Common myeloid progenitor, CD34-positive (primary cell): Measurements from ENCODE around the gene RBM26. TPM values are rescaled to one million over a fixed set of nuclear protein-coding genes. Genes with fewer than 3 reads are reported as not detected.

Experiments
- CTCF ChIA-PET: fragments of 350-600 bp; sonication (Branson Sonifier 250); formaldehyde crosslinking; loops from one replicate; lab custom pipeline; 2021; ENCODE audit warnings: antibody characterized with exemption; lab: Charles Lee
- POLR2A ChIA-PET: fragments of 350-600 bp; sonication (Branson Sonifier 250); formaldehyde crosslinking; loops from one replicate; lab custom pipeline; 2021; ENCODE audit warnings: antibody characterized with exemption; lab: Charles Lee
- DNase-seq, 3 donors: peaks; one replicate each; pipeline versions ENCODE4 v3.0.0 to v3.0.0-alpha.2; 2013
- H3K27ac ChIP-seq, 2 experiments: 1 replicate in 1 of 2; 2 replicates in 1 of 2; pipeline ENCODE4 v1.7.0; 2013; ENCODE audit warnings: inconsistent platforms in 2 of 2, low read length in 2 of 2, mild to moderate bottlenecking in 2 of 2, low read depth in 1 of 2, moderate library complexity in 1 of 2; ENCODE audit not compliant: severe bottlenecking in 2 of 2, insufficient read depth in 1 of 2, poor library complexity in 1 of 2
- H3K27me3 ChIP-seq, 5 experiments: replicated peaks in 2 of 5; 1 replicate in 3 of 5; 2 replicates in 2 of 5; pipeline versions ENCODE4 v1.6.1 to v1.7.0; 2013; ENCODE audit warnings: low read length in 4 of 5, mild to moderate bottlenecking in 2 of 5, moderate library complexity in 2 of 5, inconsistent platforms in 1 of 5; ENCODE audit not compliant: insufficient read depth in 5 of 5, control insufficient read depth in 4 of 5
- H3K36me3 ChIP-seq, 4 experiments: 1 replicate in 2 of 4; 2 replicates in 2 of 4; pipeline versions ENCODE4 v1.6.1 to v1.7.0; 2013; ENCODE audit warnings: low read length in 3 of 4, control low read depth in 1 of 4, mild to moderate bottlenecking in 1 of 4; ENCODE audit not compliant: control insufficient read depth in 4 of 4, insufficient read depth in 4 of 4
- H3K4me1 ChIP-seq, 4 experiments: 1 replicate in 3 of 4; 2 replicates in 1 of 4; pipeline versions ENCODE4 v1.6.1 to v1.7.1; 2013; ENCODE audit warnings: low read length in 3 of 4, mild to moderate bottlenecking in 3 of 4, control low read depth in 1 of 4, inconsistent platforms in 1 of 4, moderate library complexity in 1 of 4; ENCODE audit not compliant: control insufficient read depth in 4 of 4, insufficient read depth in 4 of 4; ENCODE audit errors: control extremely low read depth in 1 of 4
- H3K4me3 ChIP-seq, 7 experiments: 1 replicate in 4 of 7; 2 replicates in 3 of 7; pipeline versions ENCODE4 v1.5.1 to v1.7.0; 2013; ENCODE audit warnings: mild to moderate bottlenecking in 7 of 7, low read length in 6 of 7, moderate library complexity in 6 of 7, inconsistent platforms in 2 of 7, low read depth in 2 of 7, control low read depth in 1 of 7; ENCODE audit not compliant: insufficient read depth in 4 of 7, control insufficient read depth in 1 of 7; ENCODE audit errors: extremely low read depth in 1 of 7
- H3K9me3 ChIP-seq, 5 experiments: 1 replicate in 4 of 5; 2 replicates in 1 of 5; pipeline versions ENCODE4 v1.6.1 to v1.7.1; 2013; ENCODE audit warnings: low read length in 4 of 5, mild to moderate bottlenecking in 2 of 5, inconsistent platforms in 1 of 5, low read depth in 1 of 5, moderate library complexity in 1 of 5; ENCODE audit not compliant: control insufficient read depth in 4 of 5, insufficient read depth in 2 of 5; ENCODE audit errors: control extremely low read depth in 1 of 5
- WGBS: methylation state at CpG from one replicate; pipeline ENCODE4 v1.1.5; 2013; ENCODE audit not compliant: insufficient coverage; 5-methylcytosine and 5-hydroxymethylcytosine counted together
- polyA plus RNA-seq: library from polyadenylated mRNA; unstranded; fragments of 120-200 nt; gene quantifications from one replicate; pipeline ENCODE4 v1.2.1, GENCODE V29; 2013

Gene RBM26
- 72.3 TPM for polyA plus RNA-seq

DNA sequence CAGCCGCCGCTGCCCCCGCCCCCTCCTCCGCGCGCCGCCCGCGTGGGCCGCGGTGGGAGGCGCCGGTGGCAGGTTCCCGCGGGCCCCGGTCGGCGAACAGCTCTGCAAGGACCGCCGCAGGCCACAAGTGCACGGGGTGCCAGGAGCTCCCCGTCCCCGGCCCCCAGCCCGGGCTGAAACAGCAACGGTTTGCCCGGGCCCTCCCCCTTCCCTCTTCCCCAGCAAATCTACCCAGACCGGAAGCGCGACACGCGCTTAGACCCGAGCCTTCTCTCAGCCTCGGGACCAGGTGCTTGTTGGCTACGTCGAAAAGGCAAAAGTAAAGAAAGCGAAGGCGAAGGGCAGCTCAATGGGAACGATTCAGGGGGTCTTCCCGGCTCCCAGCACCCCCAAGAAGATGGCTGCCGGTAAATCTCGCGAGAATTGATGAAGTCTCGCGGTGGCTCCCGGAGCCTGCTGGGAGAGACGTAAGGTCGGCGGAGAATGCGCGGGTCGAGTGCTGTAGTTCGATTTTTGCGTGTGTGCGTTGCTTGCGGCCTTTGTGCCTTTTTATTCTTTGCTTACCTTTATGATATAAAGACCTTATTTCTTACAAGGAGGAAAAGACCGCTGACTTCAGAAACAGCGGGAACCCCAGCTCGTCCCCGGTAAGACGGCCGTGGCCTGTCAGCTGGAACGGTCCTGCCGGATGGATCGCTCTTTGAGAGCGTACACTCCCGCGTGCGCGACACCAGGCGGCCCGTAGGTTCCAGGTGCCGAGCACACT is at the start of gene RBM26:
Gene RBM26 (minus strand): TSS at position 425 of the 766 bp plus-strand sequence. CDS start 481 bp downstream, outside the sequence.
- H3K4me1 ChIP-seq = peaks cover 32 to 49% (median 38%) of the 10 kb centered on the region in 4 experiments
- peaks cover 0 to 3% (median 0%) of the 10 kb centered on the region in 4 experiments for H3K36me3 ChIP-seq
- no peaks in the 10 kb centered on the region for H3K9me3 ChIP-seq
- no peaks in the 10 kb centered on the region for H3K27me3 ChIP-seq
- H3K4me3 ChIP-seq = peak within 1 kb of the TSS; percentile 84 to 99 (median 94)
- WGBS = under 1% methylated on average over 60 of the region's 72 CpGs
- ChIA-PET CTCF (interaction anchor here (1.1 to 2.2 kb wide), 5 partner anchors 12 to 77 kb away, joined by 3 to 9 read pairs (median 3); no protein-coding TSS in a partner anchor), POLR2A (interaction anchor here (0.6 to 1.5 kb wide), 2 partner anchors 13 to 89 kb away, joined by 4 to 6 read pairs; no protein-coding TSS in a partner anchor)
- DNase-seq = peak; percentile 96 to 98 (median 96)
- H3K27ac ChIP-seq = peak within 1 kb of the TSS; percentile 97 to 99

GRCh38 chr13:79455331-79455730 is 49.3 kb upstream of the RBM26 start:
- H3K36me3 ChIP-seq = no peaks in the 10 kb centered on the region
- WGBS = 96% methylated on average over 7 of the region's 7 CpGs
- peaks cover 0 to 7% (median 0%) of the 10 kb centered on the region in 5 experiments for H3K27me3 ChIP-seq
- H3K9me3 ChIP-seq = no peaks in the 10 kb centered on the region
- no peak overlapping the region for H3K27ac ChIP-seq
- POLR2A ChIA-PET = no interaction called here
- CTCF ChIA-PET = interaction anchor here (0.5 kb wide), 1 partner anchor 1064 kb away, joined by 3 read pairs; no protein-coding TSS in a partner anchor
- peaks cover 0 to 11% (median 0%) of the 10 kb centered on the region in 4 experiments for H3K4me1 ChIP-seq
- DNase-seq = no peak
- no peak overlapping the region for H3K4me3 ChIP-seq

DNA sequence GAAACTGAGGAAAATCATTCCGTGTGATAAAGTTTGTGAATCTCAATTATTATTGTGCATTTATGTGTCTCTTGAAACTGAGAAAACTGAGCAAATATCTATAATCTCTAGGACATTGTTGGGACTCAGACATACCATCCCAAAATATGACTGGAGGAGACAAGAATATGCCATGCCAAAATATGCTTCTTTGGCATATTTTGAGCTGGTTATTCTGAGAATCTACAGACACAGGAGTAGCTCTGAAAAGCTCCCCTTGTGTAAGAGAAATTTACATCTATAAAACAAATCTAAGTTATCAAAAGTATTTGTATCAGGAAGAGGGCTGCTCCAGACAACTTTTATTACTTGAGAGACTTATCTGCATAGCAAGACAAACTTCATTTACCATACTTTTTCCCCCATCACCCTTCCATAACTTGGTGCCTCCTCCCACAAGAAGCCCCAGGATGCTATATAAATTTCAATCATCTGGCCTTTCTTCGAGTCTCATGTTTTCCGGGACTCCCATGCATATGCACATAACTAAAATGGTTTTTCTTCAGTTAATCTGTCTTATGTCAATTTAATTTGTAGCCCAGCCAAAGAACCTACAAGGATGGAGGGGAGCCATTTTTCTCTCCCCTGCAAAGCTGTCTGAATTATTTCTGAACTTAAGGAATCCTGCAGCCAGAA is 46.3 kb upstream of the RBM26 start:
- ChIA-PET POLR2A (no interaction called here), CTCF (no interaction called here)
- no CpG with 5 or more reads among the region's 3 CpGs for WGBS
- no peak overlapping the region for H3K4me3 ChIP-seq
- H3K9me3 ChIP-seq = no peaks in the 10 kb centered on the region
- no peak for DNase-seq
- no peak overlapping the region for H3K27ac ChIP-seq
- H3K4me1 ChIP-seq = peaks cover 0 to 11% (median under 1%) of the 10 kb centered on the region in 4 experiments
- peaks cover 0 to 5% (median 0%) of the 10 kb centered on the region in 5 experiments for H3K27me3 ChIP-seq
- no peaks in the 10 kb centered on the region for H3K36me3 ChIP-seq

DNA sequence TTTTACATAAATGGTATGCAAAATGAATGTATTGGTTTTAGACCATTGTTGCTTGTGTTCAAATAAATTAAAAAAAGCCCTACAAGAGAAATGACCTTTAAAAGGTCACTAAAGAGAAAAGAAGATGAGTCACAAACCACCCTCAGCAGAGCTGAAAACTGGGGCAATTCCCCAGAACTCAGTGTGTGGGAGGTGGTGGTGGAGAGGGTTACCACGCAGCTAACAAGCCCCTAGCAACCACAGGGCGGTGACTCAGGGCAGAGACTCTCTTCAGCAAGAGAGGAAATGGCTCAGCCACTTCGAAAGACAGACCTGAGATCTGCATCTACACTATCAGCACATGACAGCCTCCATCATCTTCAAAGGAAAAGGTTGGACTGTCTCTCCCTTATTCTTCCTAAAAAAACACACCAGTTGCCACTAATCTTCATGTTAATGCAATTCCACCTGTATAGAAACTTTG is 45.5 kb upstream of the RBM26 start:
- peaks cover 0 to 11% (median under 1%) of the 10 kb centered on the region in 4 experiments for H3K4me1 ChIP-seq
- H3K4me3 ChIP-seq = no peak overlapping the region
- H3K27ac ChIP-seq = no peak overlapping the region
- H3K27me3 ChIP-seq = peaks cover 0 to 5% (median 0%) of the 10 kb centered on the region in 5 experiments
- no peaks in the 10 kb centered on the region for H3K9me3 ChIP-seq
- ChIA-PET POLR2A (no interaction called here), CTCF (no interaction called here)
- no peaks in the 10 kb centered on the region for H3K36me3 ChIP-seq
- peak; percentile 39 to 82 (median 79) for DNase-seq
- 53% methylated on average over 2 of the region's 3 CpGs for WGBS

- H3K4me3 ChIP-seq = no peak overlapping the region
- no peak overlapping the region for H3K27ac ChIP-seq
- H3K4me1 ChIP-seq = peaks cover 0 to 11% (median under 1%) of the 10 kb centered on the region in 4 experiments
- no peaks in the 10 kb centered on the region for H3K9me3 ChIP-seq
- ChIA-PET POLR2A (no interaction called here), CTCF (no interaction called here)
- peaks cover 0 to 5% (median 0%) of the 10 kb centered on the region in 5 experiments for H3K27me3 ChIP-seq
- no peaks in the 10 kb centered on the region for H3K36me3 ChIP-seq
- no peak for DNase-seq
- WGBS = no CpG with 5 or more reads among the region's 4 CpGs
Observed at GRCh38 chr13:79450110-79450509, 44.1 kb upstream of the RBM26 start.

GRCh38 chr13:79448413-79448812 is 42.4 kb upstream of the RBM26 start:
- H3K9me3 ChIP-seq = no peaks in the 10 kb centered on the region
- DNase-seq = peak; percentile 22 to 49 (median 27)
- ChIA-PET POLR2A (no interaction called here), CTCF (no interaction called here)
- no peak overlapping the region for H3K27ac ChIP-seq
- no peak overlapping the region for H3K4me3 ChIP-seq
- 0% methylated on average over 1 of the region's 1 CpG for WGBS
- no peaks in the 10 kb centered on the region for H3K36me3 ChIP-seq
- H3K27me3 ChIP-seq = peaks cover 0 to 5% (median 2%) of the 10 kb centered on the region in 5 experiments
- peaks cover 0 to 11% (median under 1%) of the 10 kb centered on the region in 4 experiments for H3K4me1 ChIP-seq
